ENCODE results near the gene OPN1MW3.
"Not testable (repeated sequence)": the region's sequence is repeated elsewhere in the genome, so short reads cannot be mapped to it uniquely, and the experiment has no call there.

Gene OPN1MW3

DNA sequence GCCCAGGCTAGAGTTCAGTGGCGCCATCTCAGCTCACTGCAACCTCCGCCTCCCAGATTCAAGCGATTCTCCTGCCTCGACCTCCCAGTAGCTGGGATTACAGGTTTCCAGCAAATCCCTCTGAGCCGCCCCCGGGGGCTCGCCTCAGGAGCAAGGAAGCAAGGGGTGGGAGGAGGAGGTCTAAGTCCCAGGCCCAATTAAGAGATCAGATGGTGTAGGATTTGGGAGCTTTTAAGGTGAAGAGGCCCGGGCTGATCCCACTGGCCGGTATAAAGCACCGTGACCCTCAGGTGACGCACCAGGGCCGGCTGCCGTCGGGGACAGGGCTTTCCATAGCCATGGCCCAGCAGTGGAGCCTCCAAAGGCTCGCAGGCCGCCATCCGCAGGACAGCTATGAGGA, at the start of gene OPN1MW3:
Gene OPN1MW3 (plus strand): TSS at position 301 of the 400 bp plus-strand sequence. CDS start 38 bp downstream, at position 339.
- DNase-seq: not testable (repeated sequence)

DNA sequence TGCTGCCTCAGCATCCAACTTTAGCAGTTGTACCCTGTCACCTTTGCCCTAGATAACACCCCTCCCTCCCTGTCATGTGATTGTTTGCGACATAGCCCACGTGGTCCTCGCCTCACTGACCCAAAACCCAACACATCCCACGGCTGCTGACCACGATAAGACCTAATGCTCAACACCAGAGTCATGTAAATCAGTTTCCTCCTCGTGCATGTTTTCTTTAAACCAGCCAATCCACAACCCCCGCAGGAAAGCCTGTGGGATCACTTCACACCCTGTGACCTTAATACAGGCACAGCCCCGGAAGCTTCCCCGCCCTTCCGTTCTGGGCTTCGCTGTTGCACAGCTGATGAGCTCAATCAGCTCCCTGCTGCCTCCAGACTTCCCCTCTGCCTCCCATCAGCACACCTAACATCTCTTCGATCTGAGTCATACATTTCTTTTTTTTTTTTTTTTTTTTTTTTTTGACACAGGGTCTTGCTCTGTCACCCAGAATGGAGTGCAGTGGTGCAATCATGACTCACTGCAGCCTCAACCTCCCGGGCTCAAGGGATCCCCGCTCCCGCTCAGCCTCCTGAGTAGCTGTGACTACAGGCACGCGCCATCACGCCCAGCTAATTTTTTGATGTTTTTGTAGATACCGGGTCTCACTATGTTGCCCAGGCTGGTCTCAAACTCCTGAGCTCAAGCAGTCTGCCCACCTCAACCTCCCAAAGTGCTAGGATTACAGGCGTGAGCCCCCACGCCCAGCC, 47.5 kb upstream of the OPN1MW3 start:
- DNase-seq: not testable (repeated sequence)

GRCh38 chrX:154211057-154211456, 46.3 kb upstream of the OPN1MW3 start:
- DNase-seq: not testable (repeated sequence)

DNA sequence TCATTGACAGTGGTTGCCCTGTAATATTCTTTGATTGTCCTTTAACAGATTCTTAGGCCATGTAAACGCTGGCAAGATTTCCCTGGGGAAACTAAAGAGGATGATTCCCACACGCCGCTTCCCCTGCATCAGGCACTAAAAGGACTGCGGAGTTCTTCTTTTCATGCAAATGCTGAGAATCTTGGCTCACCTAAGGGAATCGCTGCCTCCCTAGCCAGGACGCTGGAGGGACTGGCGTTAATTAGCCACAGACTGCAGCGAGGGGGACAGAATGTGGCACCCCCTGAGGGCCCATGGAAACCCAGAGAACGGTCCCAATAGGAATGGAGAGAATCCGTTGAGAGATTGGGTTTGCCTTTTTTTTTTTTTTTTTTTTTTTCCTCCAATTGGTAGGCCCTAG, 45.9 kb upstream of the OPN1MW3 start:
- DNase-seq: not testable (repeated sequence)

GRCh38 chrX:154219456-154219855, 37.9 kb upstream of the OPN1MW3 start, which contains the start of gene OPN1MW2:
OPN1MW2 (plus strand) TSS chrX:154219756; CDS start chrX:154219816, 60 bp downstream.
- DNase-seq: not testable (repeated sequence)

DNA sequence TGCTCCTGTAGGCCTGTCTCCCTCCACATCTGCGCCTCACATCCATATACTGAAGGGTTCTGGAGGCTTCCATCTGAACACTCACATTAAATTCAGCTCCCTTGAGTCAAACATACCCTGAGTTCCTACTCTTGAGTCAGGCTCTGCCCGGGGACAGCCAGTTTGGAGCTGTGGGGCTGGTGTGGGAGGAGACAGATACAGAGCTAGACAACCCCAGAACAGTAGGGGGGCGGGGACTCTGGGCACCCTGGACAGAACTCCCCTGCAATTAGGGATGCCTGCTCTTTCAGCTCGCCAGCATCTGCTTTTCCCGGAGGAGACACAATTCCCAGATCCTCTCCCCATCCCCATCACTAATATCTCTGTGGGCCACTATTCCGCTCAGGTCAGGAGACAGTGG, 32.1 kb upstream of the OPN1MW3 start:
- DNase-seq: not testable (repeated sequence)

DNA sequence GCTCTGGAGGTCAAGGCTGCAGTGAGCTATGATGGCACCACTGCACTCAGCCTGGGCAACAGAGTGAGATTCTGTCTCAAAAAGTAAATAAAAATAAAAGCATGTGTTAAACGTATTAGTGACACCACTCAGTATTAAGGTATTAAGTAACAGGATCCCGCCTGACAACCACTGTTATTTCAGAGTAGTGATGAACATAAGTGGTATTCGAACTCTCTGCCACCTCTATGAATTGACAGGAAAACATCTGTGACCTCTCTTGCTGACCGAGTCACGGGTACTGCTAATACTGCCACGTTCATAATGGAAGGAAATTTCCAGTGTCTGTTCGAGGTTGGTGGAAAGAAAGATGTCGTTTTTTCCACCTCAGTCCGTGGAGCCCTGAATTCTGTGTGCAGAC, 30.7 kb upstream of the OPN1MW3 start:
- not testable (repeated sequence) for DNase-seq

DNA sequence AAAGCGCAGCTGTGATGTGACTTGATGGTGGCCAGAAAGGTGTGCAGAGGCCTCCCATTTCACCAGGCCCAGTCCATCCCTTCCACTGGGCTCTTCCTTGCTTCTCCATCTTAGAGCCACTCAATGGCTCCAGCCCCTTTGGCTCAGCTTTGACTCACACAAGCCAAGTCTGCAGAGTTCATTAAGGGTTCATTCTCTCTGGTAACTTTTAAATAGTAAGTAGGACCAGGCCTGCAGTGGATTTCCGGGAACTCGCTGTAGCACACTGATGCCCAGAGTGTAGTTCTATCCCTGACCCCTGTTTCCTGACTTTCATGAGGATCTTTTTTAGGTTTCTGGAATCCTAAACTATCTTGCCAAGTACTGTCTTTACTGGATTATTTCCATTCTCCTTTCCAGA, 25.9 kb upstream of the OPN1MW3 start:
- not testable (repeated sequence) for DNase-seq

GRCh38 chrX:154233620-154234019, 23.8 kb upstream of the OPN1MW3 start:
- DNase-seq: not testable (repeated sequence)

GRCh38 chrX:154238939-154239559, 18.3 kb upstream of the OPN1MW3 start:
- DNase-seq: not testable (repeated sequence)

- DNase-seq: not testable (repeated sequence)
Measured at GRCh38 chrX:154239982-154240503, 17.3 kb upstream of the OPN1MW3 start.

DNA sequence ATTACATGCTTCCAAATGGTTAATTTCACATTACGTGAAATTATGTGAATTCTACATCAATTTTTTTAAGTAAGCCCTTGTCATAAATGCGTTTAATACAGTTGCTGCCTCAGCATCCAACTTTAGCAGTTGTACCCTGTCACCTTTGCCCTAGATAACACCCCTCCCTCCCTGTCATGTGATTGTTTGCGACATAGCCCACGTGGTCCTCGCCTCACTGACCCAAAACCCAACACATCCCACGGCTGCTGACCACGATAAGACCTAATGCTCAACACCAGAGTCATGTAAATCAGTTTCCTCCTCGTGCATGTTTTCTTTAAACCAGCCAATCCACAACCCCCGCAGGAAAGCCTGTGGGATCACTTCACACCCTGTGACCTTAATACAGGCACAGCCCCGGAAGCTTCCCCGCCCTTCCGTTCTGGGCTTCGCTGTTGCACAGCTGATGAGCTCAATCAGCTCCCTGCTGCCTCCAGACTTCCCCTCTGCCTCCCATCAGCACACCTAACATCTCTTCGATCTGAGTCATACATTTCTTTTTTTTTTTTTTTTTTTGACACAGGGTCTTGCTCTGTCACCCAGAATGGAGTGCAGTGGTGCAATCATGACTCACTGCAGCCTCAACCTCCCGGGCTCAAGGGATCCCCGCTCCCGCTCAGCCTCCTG, 9.9 kb upstream of the OPN1MW3 start:
- DNase-seq: not testable (repeated sequence)

DNA sequence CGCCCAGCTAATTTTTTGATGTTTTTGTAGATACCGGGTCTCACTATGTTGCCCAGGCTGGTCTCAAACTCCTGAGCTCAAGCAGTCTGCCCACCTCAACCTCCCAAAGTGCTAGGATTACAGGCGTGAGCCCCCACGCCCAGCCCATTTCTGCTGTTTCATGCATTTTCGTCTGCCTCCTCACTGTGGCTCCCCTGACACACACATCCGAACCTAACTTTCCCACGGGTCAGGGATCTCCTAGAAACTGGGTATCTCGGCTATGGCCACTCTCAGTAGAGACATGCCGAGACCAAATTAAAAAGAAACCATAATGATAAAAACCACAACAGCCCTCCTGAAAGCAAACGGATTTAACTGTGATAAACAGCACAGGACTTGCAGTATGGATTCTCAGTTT, 9.3 kb upstream of the OPN1MW3 start:
- DNase-seq: not testable (repeated sequence)

DNA sequence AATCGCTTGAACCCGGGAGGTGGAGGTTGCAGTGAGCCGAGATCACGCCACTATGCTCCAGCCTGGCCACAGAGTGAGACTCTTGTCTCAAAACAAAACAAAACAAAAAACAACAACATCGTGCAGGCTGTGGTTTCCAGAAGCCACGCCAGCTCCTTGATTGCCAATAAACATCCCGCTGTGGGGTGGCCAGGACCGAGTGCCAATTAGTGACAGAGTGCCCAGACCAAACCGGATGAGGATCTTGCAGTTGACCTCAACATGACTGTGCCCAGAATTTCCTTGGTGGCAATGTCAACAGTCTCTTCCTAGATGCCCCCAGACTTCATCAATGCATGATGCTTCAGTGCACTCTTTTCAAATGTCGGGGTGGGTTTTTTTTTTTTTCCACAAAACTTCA, 1.3 kb downstream of the OPN1MW3 start:
- DNase-seq: not testable (repeated sequence)

DNA sequence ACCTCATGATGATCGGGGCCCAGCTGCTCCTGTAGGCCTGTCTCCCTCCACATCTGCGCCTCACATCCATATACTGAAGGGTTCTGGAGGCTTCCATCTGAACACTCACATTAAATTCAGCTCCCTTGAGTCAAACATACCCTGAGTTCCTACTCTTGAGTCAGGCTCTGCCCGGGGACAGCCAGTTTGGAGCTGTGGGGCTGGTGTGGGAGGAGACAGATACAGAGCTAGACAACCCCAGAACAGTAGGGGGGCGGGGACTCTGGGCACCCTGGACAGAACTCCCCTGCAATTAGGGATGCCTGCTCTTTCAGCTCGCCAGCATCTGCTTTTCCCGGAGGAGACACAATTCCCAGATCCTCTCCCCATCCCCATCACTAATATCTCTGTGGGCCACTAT, 5.7 kb downstream of the OPN1MW3 start:
- DNase-seq: not testable (repeated sequence)

GRCh38 chrX:154269245-154269644, 11.9 kb downstream of the OPN1MW3 start:
- not testable (repeated sequence) for DNase-seq

GRCh38 chrX:154284489-154285338, 27.3 kb downstream of the OPN1MW3 start:
- not testable (repeated sequence) for DNase-seq

DNA sequence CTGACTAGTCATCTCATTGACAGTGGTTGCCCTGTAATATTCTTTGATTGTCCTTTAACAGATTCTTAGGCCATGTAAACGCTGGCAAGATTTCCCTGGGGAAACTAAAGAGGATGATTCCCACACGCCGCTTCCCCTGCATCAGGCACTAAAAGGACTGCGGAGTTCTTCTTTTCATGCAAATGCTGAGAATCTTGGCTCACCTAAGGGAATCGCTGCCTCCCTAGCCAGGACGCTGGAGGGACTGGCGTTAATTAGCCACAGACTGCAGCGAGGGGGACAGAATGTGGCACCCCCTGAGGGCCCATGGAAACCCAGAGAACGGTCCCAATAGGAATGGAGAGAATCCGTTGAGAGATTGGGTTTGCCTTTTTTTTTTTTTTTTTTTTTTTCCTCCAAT, 29.0 kb downstream of the OPN1MW3 start:
- DNase-seq: not testable (repeated sequence)

DNA sequence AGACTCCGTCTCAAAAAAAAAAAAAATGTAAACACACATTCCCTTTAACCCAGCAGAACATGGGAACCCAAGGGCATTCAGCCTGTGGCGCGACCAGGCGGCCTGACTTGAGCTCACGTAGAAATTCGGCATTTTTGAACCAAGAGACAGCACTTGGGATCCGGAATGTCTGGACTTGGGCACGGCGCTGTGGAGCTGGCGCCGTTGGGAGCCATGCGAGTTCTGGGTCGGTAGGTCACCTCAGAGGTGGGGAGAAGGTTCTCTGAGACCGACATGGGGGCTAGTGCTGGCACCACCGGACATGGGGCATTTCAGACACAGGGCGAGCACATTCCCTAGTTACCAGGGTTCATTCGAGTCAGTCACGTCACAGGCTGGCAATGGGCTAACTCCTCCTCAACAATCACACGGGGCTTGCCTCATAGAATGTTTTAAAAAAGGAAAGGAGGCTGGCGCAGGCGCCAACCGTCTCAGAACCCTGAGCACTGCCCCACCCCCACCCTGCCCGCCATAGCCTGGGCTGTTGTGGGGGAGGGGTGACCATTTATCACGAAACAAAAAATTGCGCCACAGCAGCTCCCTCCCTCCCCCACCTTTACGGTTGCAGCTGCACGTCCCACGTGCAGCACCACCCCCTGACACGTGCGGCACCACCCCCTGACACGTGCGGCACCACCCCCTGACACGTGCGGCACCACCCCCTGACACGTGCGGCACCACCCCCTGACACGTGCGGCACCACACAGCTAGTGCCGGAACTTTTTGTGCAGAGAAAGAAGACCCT, 37.6 kb downstream of the OPN1MW3 start, which contains the start of gene TEX28:
Gene TEX28 (minus strand): TSS at position 334 of the 784 bp plus-strand sequence. CDS start 3,007 bp downstream, outside the sequence.
- DNase-seq: no peak

DNA sequence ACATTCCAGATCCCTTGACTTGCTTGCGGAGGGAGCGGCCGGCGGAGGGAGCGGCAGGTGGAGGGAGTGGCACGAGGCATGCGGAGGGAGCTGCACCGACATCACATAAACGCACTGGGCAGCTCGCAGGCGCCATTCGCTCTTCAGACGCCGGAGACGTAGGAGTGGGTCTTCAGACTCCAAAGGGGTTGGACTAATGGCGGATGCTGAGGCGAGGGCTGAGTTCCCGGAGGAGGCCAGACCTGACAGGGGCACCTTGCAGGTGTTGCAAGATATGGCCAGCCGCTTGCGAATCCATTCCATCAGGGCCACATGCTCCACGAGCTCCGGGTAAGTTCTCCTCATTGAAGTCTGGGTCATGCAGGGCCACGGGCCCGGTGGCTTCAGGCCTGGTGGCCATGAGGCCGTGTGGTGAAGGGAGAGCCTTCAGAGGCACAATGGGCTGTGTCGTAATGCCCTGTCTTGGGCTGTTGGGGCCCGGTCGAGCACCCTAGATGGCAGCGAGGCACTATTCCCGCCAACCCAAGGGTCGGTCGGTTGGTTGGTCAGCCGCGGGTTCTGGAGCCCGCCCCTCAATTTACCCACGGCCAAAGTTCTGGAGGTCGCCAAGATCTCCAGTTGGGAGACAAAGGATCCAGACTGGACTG, 38.4 kb downstream of the OPN1MW3 start, which contains the start of gene TKTL1:
Gene TKTL1 (plus strand): TSS at position 132 of the 647 bp plus-strand sequence. CDS start 65 bp downstream, at position 197.
- DNase-seq: no peak

DNA sequence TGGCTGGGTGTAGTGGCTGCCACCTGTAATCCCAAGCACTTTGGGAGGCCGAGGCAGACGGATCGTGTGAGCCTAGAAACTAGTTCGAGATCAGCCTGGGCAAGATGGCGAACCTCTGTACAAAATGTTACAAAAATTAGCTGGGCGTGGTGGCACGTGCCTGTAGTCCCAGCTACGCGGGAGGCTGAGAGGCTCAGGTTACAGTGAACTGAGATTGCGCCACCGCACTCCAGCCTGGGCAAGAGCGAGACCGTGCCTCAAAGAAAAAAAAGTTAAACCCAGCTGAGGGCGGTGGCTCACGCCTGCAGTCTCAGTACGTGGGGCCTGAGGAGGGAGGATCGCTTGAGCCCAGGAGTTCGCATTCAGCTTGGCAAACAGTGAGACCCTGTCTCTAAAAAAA, 39.3 kb downstream of the OPN1MW3 start:
- no peak for DNase-seq
